Common myeloid progenitor, CD34-positive (primary cell): Measurements from ENCODE around the gene EIF4E2. TPM values are rescaled to one million over a fixed set of nuclear protein-coding genes. Genes with fewer than 3 reads are reported as not detected.
A peak's percentile ranks its signal among the peaks of the same experiment; 100 is the strongest.

Experiments
- CTCF ChIA-PET: fragments of 350-600 bp; sonication (Branson Sonifier 250); formaldehyde crosslinking; loops from one replicate; lab custom pipeline; 2021; ENCODE audit warnings: antibody characterized with exemption; lab: Charles Lee
- POLR2A ChIA-PET: fragments of 350-600 bp; sonication (Branson Sonifier 250); formaldehyde crosslinking; loops from one replicate; lab custom pipeline; 2021; ENCODE audit warnings: antibody characterized with exemption; lab: Charles Lee
- DNase-seq, 3 donors: peaks; one replicate each; pipeline versions ENCODE4 v3.0.0 to v3.0.0-alpha.2; 2013
- H3K27ac ChIP-seq, 2 experiments: 1 replicate in 1 of 2; 2 replicates in 1 of 2; pipeline ENCODE4 v1.7.0; 2013; ENCODE audit warnings: inconsistent platforms in 2 of 2, low read length in 2 of 2, mild to moderate bottlenecking in 2 of 2, low read depth in 1 of 2, moderate library complexity in 1 of 2; ENCODE audit not compliant: severe bottlenecking in 2 of 2, insufficient read depth in 1 of 2, poor library complexity in 1 of 2
- H3K27me3 ChIP-seq, 5 experiments: replicated peaks in 2 of 5; 1 replicate in 3 of 5; 2 replicates in 2 of 5; pipeline versions ENCODE4 v1.6.1 to v1.7.0; 2013; ENCODE audit warnings: low read length in 4 of 5, mild to moderate bottlenecking in 2 of 5, moderate library complexity in 2 of 5, inconsistent platforms in 1 of 5; ENCODE audit not compliant: insufficient read depth in 5 of 5, control insufficient read depth in 4 of 5
- H3K36me3 ChIP-seq, 4 experiments: 1 replicate in 2 of 4; 2 replicates in 2 of 4; pipeline versions ENCODE4 v1.6.1 to v1.7.0; 2013; ENCODE audit warnings: low read length in 3 of 4, control low read depth in 1 of 4, mild to moderate bottlenecking in 1 of 4; ENCODE audit not compliant: control insufficient read depth in 4 of 4, insufficient read depth in 4 of 4
- H3K4me1 ChIP-seq, 4 experiments: 1 replicate in 3 of 4; 2 replicates in 1 of 4; pipeline versions ENCODE4 v1.6.1 to v1.7.1; 2013; ENCODE audit warnings: low read length in 3 of 4, mild to moderate bottlenecking in 3 of 4, control low read depth in 1 of 4, inconsistent platforms in 1 of 4, moderate library complexity in 1 of 4; ENCODE audit not compliant: control insufficient read depth in 4 of 4, insufficient read depth in 4 of 4; ENCODE audit errors: control extremely low read depth in 1 of 4
- H3K4me3 ChIP-seq, 7 experiments: 1 replicate in 4 of 7; 2 replicates in 3 of 7; pipeline versions ENCODE4 v1.5.1 to v1.7.0; 2013; ENCODE audit warnings: mild to moderate bottlenecking in 7 of 7, low read length in 6 of 7, moderate library complexity in 6 of 7, inconsistent platforms in 2 of 7, low read depth in 2 of 7, control low read depth in 1 of 7; ENCODE audit not compliant: insufficient read depth in 4 of 7, control insufficient read depth in 1 of 7; ENCODE audit errors: extremely low read depth in 1 of 7
- H3K9me3 ChIP-seq, 5 experiments: 1 replicate in 4 of 5; 2 replicates in 1 of 5; pipeline versions ENCODE4 v1.6.1 to v1.7.1; 2013; ENCODE audit warnings: low read length in 4 of 5, mild to moderate bottlenecking in 2 of 5, inconsistent platforms in 1 of 5, low read depth in 1 of 5, moderate library complexity in 1 of 5; ENCODE audit not compliant: control insufficient read depth in 4 of 5, insufficient read depth in 2 of 5; ENCODE audit errors: control extremely low read depth in 1 of 5
- WGBS: methylation state at CpG from one replicate; pipeline ENCODE4 v1.1.5; 2013; ENCODE audit not compliant: insufficient coverage; 5-methylcytosine and 5-hydroxymethylcytosine counted together
- polyA plus RNA-seq: library from polyadenylated mRNA; unstranded; fragments of 120-200 nt; gene quantifications from one replicate; pipeline ENCODE4 v1.2.1, GENCODE V29; 2013

Gene EIF4E2, protein sequence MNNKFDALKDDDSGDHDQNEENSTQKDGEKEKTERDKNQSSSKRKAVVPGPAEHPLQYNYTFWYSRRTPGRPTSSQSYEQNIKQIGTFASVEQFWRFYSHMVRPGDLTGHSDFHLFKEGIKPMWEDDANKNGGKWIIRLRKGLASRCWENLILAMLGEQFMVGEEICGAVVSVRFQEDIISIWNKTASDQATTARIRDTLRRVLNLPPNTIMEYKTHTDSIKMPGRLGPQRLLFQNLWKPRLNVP
- polyA plus RNA-seq = 42.8 TPM

GRCh38 chr2:232550354-232551249, at the start of gene EIF4E2, which contains the start of gene TIGD1:
EIF4E2 (plus strand) TSS chr2:232550689; CDS start chr2:232550725, 36 bp downstream.
TIGD1 (minus strand) TSS chr2:232550557; CDS start chr2:232549882, 675 bp downstream.
- WGBS = 0% methylated on average over 52 of the region's 81 CpGs
- ChIA-PET POLR2A (interaction anchor here (0.6 to 1.2 kb wide), 3 partner anchors 12 to 39 kb away, joined by 3 to 4 read pairs (median 3); no protein-coding TSS in a partner anchor), CTCF (interaction anchor here (0.6 to 1.6 kb wide), 2 partner anchors 19 to 28 kb away, joined by 3 to 4 read pairs; no protein-coding TSS in a partner anchor)

DNA sequence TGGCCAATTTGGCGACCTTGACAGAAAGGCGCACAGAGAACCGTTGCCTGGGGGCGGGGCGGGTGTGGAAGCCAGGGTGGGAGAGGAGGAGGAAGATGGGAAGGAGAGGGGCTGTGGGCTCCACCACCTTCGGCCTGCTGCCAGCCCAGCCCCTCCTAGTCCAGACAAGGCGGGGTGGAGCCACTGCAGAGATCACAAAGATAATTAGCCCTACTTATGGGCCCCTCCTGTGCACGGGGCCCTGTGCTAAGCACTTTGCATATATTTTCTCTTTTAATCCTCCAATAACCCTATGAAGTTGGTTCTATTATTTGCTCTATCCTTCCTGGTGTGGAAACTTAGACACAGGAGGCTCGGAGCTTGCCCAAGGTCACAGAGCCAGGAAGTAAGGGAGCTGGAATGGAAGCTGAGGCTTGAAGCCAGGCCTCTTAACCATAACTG, 49.1 kb upstream of the EIF4E2 start:
- H3K27me3 ChIP-seq = peaks cover 5 to 78% (median 22%) of the 10 kb centered on the region in 5 experiments
- no peaks in the 10 kb centered on the region for H3K9me3 ChIP-seq
- H3K4me3 ChIP-seq = no peak overlapping the region
- 97% methylated on average over 6 of the region's 9 CpGs for WGBS
- POLR2A ChIA-PET = no interaction called here
- peaks cover 0 to 15% (median 9%) of the 10 kb centered on the region in 4 experiments for H3K4me1 ChIP-seq
- no peaks in the 10 kb centered on the region for H3K36me3 ChIP-seq
- no peak for DNase-seq
- no peak overlapping the region for H3K27ac ChIP-seq
- CTCF ChIA-PET = interaction anchor here (0.8 to 1.1 kb wide), 2 partner anchors 11 kb away, joined by 3 to 4 read pairs; no protein-coding TSS in a partner anchor

More at GRCh38 chr2:232550354-232551249, at the start of gene EIF4E2, which contains the start of gene TIGD1:
- peak within 1 kb of the TSS; percentile 74 to 90 for H3K27ac ChIP-seq
- peak; percentile 95 to 99 (median 98) for DNase-seq
- no peaks in the 10 kb centered on the region for H3K27me3 ChIP-seq
- peak within 1 kb of the TSS; percentile 79 to 91 (median 87) for H3K4me3 ChIP-seq
- peaks cover 7 to 26% (median 15%) of the 10 kb centered on the region in 4 experiments for H3K36me3 ChIP-seq
- peaks cover 11 to 28% (median 18%) of the 10 kb centered on the region in 4 experiments for H3K4me1 ChIP-seq
- peaks cover 0 to 4% (median 0%) of the 10 kb centered on the region in 5 experiments for H3K9me3 ChIP-seq

DNA sequence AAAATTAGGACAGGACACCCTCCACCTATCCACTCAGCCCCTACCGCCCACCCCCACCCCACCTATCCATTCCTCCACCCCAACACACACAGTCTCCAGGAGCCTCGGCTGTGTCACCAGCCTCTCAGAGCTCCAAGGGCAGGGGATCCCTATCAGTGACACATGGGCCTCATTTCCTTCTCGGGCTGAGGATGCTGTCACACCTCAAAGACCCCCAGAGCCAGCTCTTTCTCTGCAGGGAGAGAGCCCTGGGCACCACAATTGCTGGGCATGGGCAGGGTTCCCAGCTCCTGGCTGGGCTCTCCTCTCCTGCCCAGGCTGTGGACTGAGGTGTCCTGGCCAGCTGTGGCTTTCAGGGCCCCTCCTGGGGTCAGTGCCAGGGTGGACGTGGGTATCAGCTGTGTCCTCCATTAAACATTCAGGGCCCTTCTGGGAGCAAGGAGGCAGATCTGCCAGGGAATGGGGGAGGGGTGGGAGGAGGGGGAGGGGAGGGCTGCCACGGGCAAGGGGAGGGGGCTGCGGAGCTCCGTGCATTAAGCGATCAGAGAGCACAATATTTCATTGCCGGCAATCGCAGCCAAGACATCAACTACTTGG, 48.6 kb upstream of the EIF4E2 start:
- Histone ChIP-seq H3K4me3 (no peak overlapping the region), H3K27me3 (peaks cover 5 to 83% (median 24%) of the 10 kb centered on the region in 5 experiments), H3K4me1 (peaks cover 0 to 15% (median 9%) of the 10 kb centered on the region in 4 experiments), H3K9me3 (no peaks in the 10 kb centered on the region), H3K36me3 (no peaks in the 10 kb centered on the region), H3K27ac (no peak overlapping the region)
- ChIA-PET CTCF (interaction anchor here (0.8 to 1.1 kb wide), 2 partner anchors 10 to 11 kb away, joined by 3 to 4 read pairs; no protein-coding TSS in a partner anchor), POLR2A (no interaction called here)
- 74% methylated on average over 5 of the region's 10 CpGs for WGBS
- peak in 1 of 3 donors; percentile 14 for DNase-seq

DNA sequence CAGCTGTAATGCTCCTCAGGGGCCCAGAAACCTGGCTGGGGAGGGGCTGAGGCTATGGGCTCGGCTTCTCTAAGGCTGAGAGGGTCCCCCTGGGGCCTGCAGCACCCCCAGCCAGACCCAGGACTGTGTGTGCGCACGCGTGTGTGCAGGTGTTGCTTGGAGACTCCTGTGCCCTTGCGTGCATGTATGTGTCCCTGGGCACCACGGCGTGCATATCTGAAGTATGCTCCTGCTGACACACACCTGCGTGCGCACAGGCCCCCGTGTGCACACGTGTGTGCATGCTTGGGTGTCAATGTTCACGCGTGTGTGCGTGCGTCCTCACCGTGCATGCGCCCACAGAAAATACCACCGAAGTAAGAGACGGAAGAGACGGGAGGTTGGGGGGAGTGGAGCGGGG, 48.0 kb upstream of the EIF4E2 start:
- peak; percentile 45 to 70 (median 68) for DNase-seq
- ChIA-PET CTCF (interaction anchor here (1.1 kb wide), 1 partner anchor 12 kb away, joined by 3 read pairs; no protein-coding TSS in a partner anchor), POLR2A (no interaction called here)
- H3K36me3 ChIP-seq = no peaks in the 10 kb centered on the region
- no peak overlapping the region for H3K27ac ChIP-seq
- H3K4me1 ChIP-seq = peaks cover 0 to 15% (median 9%) of the 10 kb centered on the region in 4 experiments
- no peaks in the 10 kb centered on the region for H3K9me3 ChIP-seq
- 22% methylated on average over 11 of the region's 21 CpGs for WGBS
- H3K4me3 ChIP-seq = peak overlapping the region in 2 of 7 experiments; percentile 28 to 34
- H3K27me3 ChIP-seq = peaks cover 5 to 84% (median 24%) of the 10 kb centered on the region in 5 experiments

- ChIA-PET POLR2A (no interaction called here), CTCF (interaction anchor here (0.9 to 1.7 kb wide), 2 partner anchors 9 to 13 kb away, joined by 3 to 5 read pairs; no protein-coding TSS in a partner anchor)
- Histone ChIP-seq H3K9me3 (no peaks in the 10 kb centered on the region), H3K36me3 (no peaks in the 10 kb centered on the region), H3K27me3 (peaks cover 5 to 78% (median 24%) of the 10 kb centered on the region in 5 experiments), H3K4me1 (peaks cover 0 to 15% (median 9%) of the 10 kb centered on the region in 4 experiments), H3K4me3 (peak overlapping the region in 5 of 7 experiments; percentile 7 to 58 (median 49)), H3K27ac (no peak overlapping the region)
- peak; percentile 48 to 59 (median 57) for DNase-seq
- WGBS = 2% methylated on average over 49 of the region's 75 CpGs
Observed at GRCh38 chr2:232502911-232503808, 47.3 kb upstream of the EIF4E2 start.
